H1 (cell line): ENCODE results near the gene CD81. TPM values are rescaled to one million over a fixed set of nuclear protein-coding genes. Genes with fewer than 3 reads are reported as not detected.

Experiments used
- CTCF ChIA-PET: fragments of 300-600 bp; sonication (Branson Sonifier 250); formaldehyde crosslinking; loops from one replicate; lab custom pipeline; 2021; ENCODE audit not compliant: partially characterized antibody; lab: Charles Lee
- POLR2A ChIA-PET: fragments of 300-600 bp; sonication (Branson Sonifier 250); formaldehyde crosslinking; loops from one replicate; lab custom pipeline; 2021; ENCODE audit warnings: inconsistent platforms; ENCODE audit not compliant: partially characterized antibody; lab: Charles Lee
- DNase-seq, 2 experiments: peaks; one replicate each; pipeline versions ENCODE4 v3.0.0 to v3.0.0-alpha.2; 2010 to 2022; ENCODE audit warnings: low spot score in 2 of 2, low read depth in 1 of 2, mixed read lengths in 1 of 2
- FAIRE-seq: peaks from 2 replicates; lab custom pipeline; 2011; peaks lifted over from hg19 to GRCh38; lab: Jason Lieb, UNC
- H2AFZ ChIP-seq: 2 replicates; pipeline ENCODE4 v1.8.1; 2012; ENCODE audit warnings: low read length, inconsistent platforms
- H2AK5ac ChIP-seq: 2 replicates; pipeline ENCODE4 v1.6.1; 2013; ENCODE audit warnings: low read depth, low read length
- H2BK120ac ChIP-seq: replicated peaks from 2 replicates; pipeline ENCODE3; 2013; ENCODE audit warnings: low read depth, low read length, inconsistent platforms
- H2BK12ac ChIP-seq: 2 replicates; pipeline ENCODE4 v1.6.1; 2013; ENCODE audit warnings: low read depth, low read length
- H2BK15ac ChIP-seq: 2 replicates; pipeline ENCODE4 v1.6.1; 2013; ENCODE audit warnings: low read length
- H2BK20ac ChIP-seq: 2 replicates; pipeline ENCODE4 v1.6.1; 2013; ENCODE audit warnings: low read length
- H2BK5ac ChIP-seq: 2 replicates; pipeline ENCODE4 v1.6.1; 2013; ENCODE audit warnings: low read depth, low read length
- H3K14ac ChIP-seq: 2 replicates; pipeline ENCODE4 v1.6.1; 2013; ENCODE audit warnings: inconsistent platforms; ENCODE audit not compliant: insufficient read length
- H3K18ac ChIP-seq: 2 replicates; pipeline ENCODE4 v1.6.1; 2013; ENCODE audit warnings: low read length; ENCODE audit errors: extremely low read depth
- H3K23ac ChIP-seq: 2 replicates; pipeline ENCODE4 v1.6.1; 2013; ENCODE audit warnings: inconsistent platforms; ENCODE audit not compliant: insufficient read length
- H3K23me2 ChIP-seq: 2 replicates; pipeline ENCODE4 v1.6.1; 2013; ENCODE audit warnings: low read depth, low read length
- H3K27ac ChIP-seq: 2 replicates; pipeline ENCODE4 v1.6.1; 2011; ENCODE audit warnings: low read depth, low read length, inconsistent platforms
- H3K27me3 ChIP-seq, 4 experiments: replicated peaks in 1 of 4; 1 replicate in 1 of 4; 2 replicates in 3 of 4; pipeline versions ENCODE4 v1.6.1 to v1.8.1; 2011 to 2013; ENCODE audit warnings: low read length in 3 of 4, mild to moderate bottlenecking in 3 of 4, inconsistent platforms in 2 of 4, mixed read lengths in 2 of 4, moderate library complexity in 1 of 4; ENCODE audit not compliant: control insufficient read depth in 3 of 4, insufficient read depth in 3 of 4; ENCODE audit errors: extremely low read depth in 1 of 4
- H3K36me3 ChIP-seq, 4 experiments: 2 replicates each; pipeline versions ENCODE4 v1.6.1 to v1.8.1; 2011 to 2013; ENCODE audit warnings: mild to moderate bottlenecking in 4 of 4, low read length in 3 of 4, moderate library complexity in 2 of 4, control low read depth in 1 of 4, inconsistent platforms in 1 of 4; ENCODE audit not compliant: insufficient read depth in 4 of 4, control insufficient read depth in 2 of 4
- H3K4ac ChIP-seq: replicated peaks from 2 replicates; pipeline ENCODE3; 2013; ENCODE audit warnings: low read length, low read depth, mixed read lengths, inconsistent platforms; ENCODE audit not compliant: insufficient read length
- H3K4me1 ChIP-seq, 4 experiments: replicated peaks in 1 of 4; 1 replicate in 1 of 4; 2 replicates in 3 of 4; pipeline versions ENCODE4 v1.6.1 to v1.8.1; 2011 to 2013; ENCODE audit warnings: low read length in 3 of 4, inconsistent platforms in 2 of 4, mixed read lengths in 1 of 4; ENCODE audit not compliant: insufficient read depth in 4 of 4, control insufficient read depth in 3 of 4
- H3K4me2 ChIP-seq, 2 experiments: 2 replicates each; pipeline versions ENCODE4 v1.6.1 to v1.8.1; 2011 to 2013; ENCODE audit warnings: low read depth in 2 of 2, low read length in 2 of 2, control low read depth in 1 of 2, inconsistent platforms in 1 of 2, mild to moderate bottlenecking in 1 of 2; ENCODE audit not compliant: insufficient read depth in 1 of 2
- H3K4me3 ChIP-seq, 4 experiments: fragments of 200-600, 300-600 bp in 1 of 4; sonication (generic), shearing (Covaris generic), sonication (Bioruptor Twin) in 1 of 4; 2 replicates each; pipeline versions ENCODE4 v1.5.1 to v1.8.1; 2011 to 2016; ENCODE audit warnings: low read length in 4 of 4, low read depth in 3 of 4, control low read depth in 2 of 4, inconsistent platforms in 2 of 4, mild to moderate bottlenecking in 2 of 4, mixed read lengths in 1 of 4, moderate library complexity in 1 of 4; ENCODE audit not compliant: insufficient read depth in 2 of 4; ENCODE audit errors: extremely low read depth in 1 of 4
- H3K56ac ChIP-seq: replicated peaks from 2 replicates; pipeline ENCODE3; 2013; ENCODE audit warnings: low read depth, mild to moderate bottlenecking, mixed read lengths, low read length, inconsistent platforms; ENCODE audit not compliant: insufficient read length
- H3K79me1 ChIP-seq: 2 replicates; pipeline ENCODE4 v1.6.1; 2013; ENCODE audit warnings: low read depth, low read length, control low read depth
- H3K79me2 ChIP-seq, 2 experiments: 2 replicates each; pipeline versions ENCODE4 v1.6.1 to v1.8.1; 2012 to 2013; ENCODE audit warnings: low read length in 2 of 2, mild to moderate bottlenecking in 2 of 2, inconsistent platforms in 1 of 2; ENCODE audit not compliant: insufficient read depth in 2 of 2, control insufficient read depth in 1 of 2
- H3K9ac ChIP-seq, 4 experiments: replicated peaks in 1 of 4; 1 replicate in 1 of 4; 2 replicates in 3 of 4; pipeline versions ENCODE4 v1.6.1 to v1.8.1; 2011 to 2013; ENCODE audit warnings: low read depth in 3 of 4, low read length in 3 of 4, control low read depth in 2 of 4, mild to moderate bottlenecking in 2 of 4, moderate library complexity in 2 of 4, inconsistent platforms in 1 of 4; ENCODE audit errors: extremely low read depth in 1 of 4
- H3K9me3 ChIP-seq, 2 experiments: 2 replicates each; pipeline versions ENCODE4 v1.6.1 to v1.8.1; 2012 to 2013; ENCODE audit warnings: mild to moderate bottlenecking in 2 of 2, moderate library complexity in 2 of 2, control low read depth in 1 of 2, inconsistent platforms in 1 of 2, low read depth in 1 of 2, low read length in 1 of 2, mixed read lengths in 1 of 2; ENCODE audit not compliant: insufficient read depth in 2 of 2
- H4K20me1 ChIP-seq, 2 experiments: replicated peaks in 1 of 2; 2 replicates each; pipeline versions ENCODE3 to v1.8.1; 2011 to 2013; ENCODE audit warnings: inconsistent platforms in 2 of 2, low read length in 2 of 2, mild to moderate bottlenecking in 1 of 2; ENCODE audit not compliant: insufficient read depth in 2 of 2, control insufficient read depth in 1 of 2
- H4K5ac ChIP-seq: 2 replicates; pipeline ENCODE4 v1.6.1; 2013; ENCODE audit warnings: low read length, low read depth, mixed read lengths, inconsistent platforms; ENCODE audit not compliant: insufficient read length
- H4K8ac ChIP-seq: 2 replicates; pipeline ENCODE4 v1.8.0; 2013; ENCODE audit warnings: mild to moderate bottlenecking, moderate library complexity, low read length, inconsistent platforms; ENCODE audit not compliant: insufficient read depth; ENCODE audit errors: extremely low read depth
- H4K91ac ChIP-seq: replicated peaks from 2 replicates; pipeline ENCODE3; 2013; ENCODE audit warnings: low read length, mixed read lengths, inconsistent platforms; ENCODE audit not compliant: insufficient read length
- ASH2L ChIP-seq: fragments of 200-600, 300-600 bp; sonication (generic); IDR thresholded peaks from one replicate; pipeline ENCODE4 v1.7.1; 2017; ENCODE audit warnings: low read length
- CBX5 ChIP-seq: fragments of 300-800, 300-1000 bp; sonication (generic); IDR thresholded peaks from 2 replicates; pipeline ENCODE4 v1.7.1; 2016; ENCODE audit warnings: antibody characterized with exemption, low read length, low read depth
- CBX8 ChIP-seq: fragments of 300-800, 300-1000 bp; sonication (generic); IDR thresholded peaks from 2 replicates; pipeline ENCODE4 v1.7.1; 2016; ENCODE audit warnings: low read depth, low read length, borderline replicate concordance
- CTBP2 ChIP-seq: IDR thresholded peaks from 2 replicates; pipeline ENCODE4 v1.7.0; 2011; ENCODE audit warnings: borderline replicate concordance, mild to moderate bottlenecking, moderate library complexity, mixed read lengths, low read length; ENCODE audit not compliant: insufficient read depth, insufficient read length
- KDM1A ChIP-seq: fragments of 200-600, 300-600 bp; sonication (generic); IDR thresholded peaks from 2 replicates; pipeline ENCODE4 v1.7.1; 2016; ENCODE audit warnings: mild to moderate bottlenecking, low read length, borderline replicate concordance
- NRF1 ChIP-seq: IDR thresholded peaks from 2 replicates; pipeline ENCODE4 v1.6.1; 2011; ENCODE audit warnings: mild to moderate bottlenecking, low read depth, low read length, improper control_type of control experiment
- POLR2AphosphoS5 ChIP-seq: IDR thresholded peaks from 2 replicates; pipeline ENCODE4 v1.6.1; 2011; ENCODE audit warnings: low read depth, low read length
- RFX5 ChIP-seq: IDR thresholded peaks from 2 replicates; pipeline ENCODE4 v1.6.1; 2011; ENCODE audit warnings: low read depth, low read length, improper control_type of control experiment, borderline replicate concordance
- RNF2 ChIP-seq: fragments of 200-900, 300-1000 bp; sonication (generic); IDR thresholded peaks from 2 replicates; pipeline ENCODE4 v1.7.1; 2016; ENCODE audit warnings: borderline replicate concordance, low read depth, mild to moderate bottlenecking, antibody characterized with exemption, low read length; ENCODE audit not compliant: poor library complexity, severe bottlenecking; ENCODE audit errors: missing control alignments
- SRF ChIP-seq: IDR thresholded peaks from 2 replicates; pipeline ENCODE4 v1.6.1; 2011; ENCODE audit warnings: mild to moderate bottlenecking, low read depth, low read length, moderate library complexity
- TBP ChIP-seq: IDR thresholded peaks from 2 replicates; pipeline ENCODE4 v1.6.1; 2011; ENCODE audit warnings: low read depth, low read length, improper control_type of control experiment
- TCF12 ChIP-seq: IDR thresholded peaks from 2 replicates; pipeline ENCODE4 v1.6.1; 2011; ENCODE audit warnings: low read depth, mild to moderate bottlenecking, low read length
- YY1 ChIP-seq: IDR thresholded peaks from 2 replicates; pipeline ENCODE4 v1.6.1; 2011; ENCODE audit warnings: low read depth, mild to moderate bottlenecking, low read length
- WGBS, 2 experiments: shearing (Covaris generic) in 1 of 2; methylation state at CpG; one replicate each; pipeline versions ENCODE4 v1.1.6 to v1.1.7; 2013 to 2015; ENCODE audit warnings: low lambda C conversion rate in 2 of 2, mixed read lengths in 2 of 2, inconsistent platforms in 1 of 2, low coverage in 1 of 2, missing lambda C conversion rate in 1 of 2; ENCODE audit not compliant: insufficient replicate concordance in 2 of 2, insufficient coverage in 1 of 2, insufficient read length in 1 of 2; ENCODE audit errors: extremely low coverage in 1 of 2, missing lambda C conversion rate in 1 of 2; 5-methylcytosine and 5-hydroxymethylcytosine counted together
- polyA plus RNA-seq, 7 experiments: library from polyadenylated mRNA; depleted of rRNA in 3 of 7; stranded (reverse) in 5 of 7; unstranded in 2 of 7; fragments of >200 nt in 5 of 7; fragments of 200-250 nt in 2 of 7; gene quantifications; 1 replicate in 5 of 7; 2 replicates in 1 of 7; 4 replicates in 1 of 7; pipeline versions ENCODE4 v1.2.1 to v1.2.3, GENCODE V29; 2011 to 2013; ENCODE audit warnings: missing spikeins in 2 of 7, mixed read lengths in 2 of 7
- total RNA-seq: library from RNA; stranded (reverse); fragmentation: NEBNext Ultra II Directional; extraction: Animal tissue kit (Norgen Biotek cat#: 25700); gene quantifications from 2 replicates; pipeline ENCODE4 v1.2.1, GENCODE V29; 2021

Gene CD81
- total and polyA plus RNA-seq, 2 of the 8 experiments (the other 6 are each of a cell fraction or from before 2014, with no cell fraction given) = 238 to 309 TPM

DNA sequence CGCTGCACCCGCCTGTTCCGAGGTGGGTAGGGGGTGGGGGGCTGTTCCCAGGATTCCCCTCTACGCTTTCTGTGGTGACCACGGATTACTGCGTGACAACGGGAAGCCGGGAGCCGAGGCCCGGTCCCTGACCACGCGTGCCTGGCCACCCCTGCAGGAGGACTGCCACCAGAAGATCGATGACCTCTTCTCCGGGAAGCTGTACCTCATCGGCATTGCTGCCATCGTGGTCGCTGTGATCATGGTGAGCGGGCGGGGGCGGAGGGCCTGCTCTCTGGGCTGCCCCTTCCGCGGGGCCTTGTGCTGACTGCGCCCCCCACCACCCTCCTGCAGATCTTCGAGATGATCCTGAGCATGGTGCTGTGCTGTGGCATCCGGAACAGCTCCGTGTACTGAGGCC lies 19.4 kb downstream of the CD81 start:
- no peak overlapping the region for H3K4me2 ChIP-seq
- H3K79me1 ChIP-seq = peaks cover 4% of the 10 kb centered on the region; the same call in 1 of the 2 replicates
- H2AK5ac ChIP-seq = no peak overlapping the region
- H3K4me1 ChIP-seq = peaks cover 0 to 10% (median 3%) of the 10 kb centered on the region in 4 experiments; a peak in 5 of 7 replicates
- H3K4ac ChIP-seq = no peak overlapping the region
- no peak overlapping the region for H3K4me3 ChIP-seq
- WGBS, 2 experiments = 94% methylated on average over 23 of the region's 26 CpGs; no CpG with 5 or more reads in 1 of the 2 experiments
- no peak overlapping the region for H3K23ac ChIP-seq
- H3K18ac ChIP-seq = no peak overlapping the region
- no peak overlapping the region for H4K5ac ChIP-seq
- H4K20me1 ChIP-seq = peaks cover 12 to 19% of the 10 kb centered on the region in 2 experiments
- no peak for FAIRE-seq
- H3K9ac ChIP-seq = no peak overlapping the region
- no peaks in the 10 kb centered on the region for H3K9me3 ChIP-seq
- H2AFZ ChIP-seq = no peak overlapping the region
- H3K56ac ChIP-seq = no peak overlapping the region
- H4K91ac ChIP-seq = no peak overlapping the region
- H2BK12ac ChIP-seq = no peak overlapping the region
- H2BK5ac ChIP-seq = no peak overlapping the region
- H2BK15ac ChIP-seq = no peak overlapping the region
- peaks cover 0 to 7% of the 10 kb centered on the region in 2 experiments; a peak in 3 of 4 replicates for H3K79me2 ChIP-seq
- ChIA-PET POLR2A (interaction anchor here (1.7 to 2.3 kb wide), 2 partner anchors 9 to 19 kb away, joined by 7 to 11 read pairs; no protein-coding TSS in a partner anchor), CTCF (interaction anchor here (1.0 to 1.5 kb wide), 2 partner anchors 90 to 91 kb away, joined by 4 to 5 read pairs; no protein-coding TSS in a partner anchor)
- DNase-seq = no peak
- no peak overlapping the region for H2BK120ac ChIP-seq
- no peaks in the 10 kb centered on the region for H3K27me3 ChIP-seq
- H3K23me2 ChIP-seq = peaks cover 11% of the 10 kb centered on the region
- H3K14ac ChIP-seq = no peak overlapping the region
- no peak overlapping the region for H4K8ac ChIP-seq
- peaks cover 0 to 21% (median under 1%) of the 10 kb centered on the region in 4 experiments; a peak in 4 of 8 replicates for H3K36me3 ChIP-seq
- no peak overlapping the region for H3K27ac ChIP-seq
- H2BK20ac ChIP-seq = no peak overlapping the region
- TF ChIP-seq CBX5 (no peak), SRF (no peak), CBX8 (no peak), CTBP2 (no peak), RFX5 (no peak), TBP (no peak), YY1 (no peak), RNF2 (no peak), ASH2L (no peak), NRF1 (no peak), KDM1A (no peak), TCF12 (no peak), POLR2AphosphoS5 (no peak)
